ENCODE measurements around the gene MGAT4A.

The MGAT4A gene

DNA sequence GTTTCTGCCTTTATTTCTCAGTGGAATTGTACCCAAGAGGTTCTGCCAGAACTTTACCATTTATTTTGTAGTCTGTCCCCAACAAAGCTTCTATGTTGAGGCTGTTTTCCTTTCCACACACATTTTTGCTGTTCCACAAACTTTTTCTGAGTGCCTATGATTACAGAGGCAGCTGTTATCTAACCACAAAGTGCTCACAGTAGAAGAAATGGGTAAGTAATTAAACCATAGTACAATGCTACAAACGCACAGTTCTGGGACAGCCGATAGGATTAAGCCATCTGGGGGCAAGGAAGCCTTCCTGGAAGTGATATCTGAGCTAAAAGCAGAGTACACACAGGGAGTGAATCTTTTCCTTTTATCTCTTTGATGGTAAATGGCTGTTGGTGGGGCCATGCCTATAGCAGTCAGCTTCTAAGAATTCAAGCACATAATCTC, 3.9 kb upstream of the MGAT4A start:
- TF ChIP-seq ESRRG (CRISPR knock-in tag; IDR thresholded peaks at IDR 0.05) (no peak), SNAI2 (CRISPR knock-in tag; IDR thresholded peaks at IDR 0.05) (no peak)

DNA sequence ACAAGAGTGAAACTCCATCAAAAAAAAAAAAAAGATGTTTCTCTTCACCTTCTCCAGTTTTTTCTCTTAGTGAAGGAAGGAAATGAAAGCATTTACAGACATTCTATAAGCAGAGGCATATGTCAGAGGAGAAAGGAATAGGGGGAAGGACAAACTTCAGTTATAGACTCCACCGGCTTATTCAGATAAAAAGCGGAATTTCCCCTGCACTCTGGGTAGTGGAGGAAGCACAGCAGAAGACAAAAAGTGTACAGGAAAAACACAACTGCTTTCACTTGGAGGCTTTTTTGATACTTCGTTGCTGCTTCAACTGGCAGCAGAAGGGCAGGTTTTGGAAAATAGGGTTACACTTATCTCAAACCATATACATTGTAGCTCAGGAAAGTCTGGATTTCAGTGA, 3.2 kb upstream of the MGAT4A start:
- no peak for ATAC-seq
- TF ChIP-seq, protein P1, sequence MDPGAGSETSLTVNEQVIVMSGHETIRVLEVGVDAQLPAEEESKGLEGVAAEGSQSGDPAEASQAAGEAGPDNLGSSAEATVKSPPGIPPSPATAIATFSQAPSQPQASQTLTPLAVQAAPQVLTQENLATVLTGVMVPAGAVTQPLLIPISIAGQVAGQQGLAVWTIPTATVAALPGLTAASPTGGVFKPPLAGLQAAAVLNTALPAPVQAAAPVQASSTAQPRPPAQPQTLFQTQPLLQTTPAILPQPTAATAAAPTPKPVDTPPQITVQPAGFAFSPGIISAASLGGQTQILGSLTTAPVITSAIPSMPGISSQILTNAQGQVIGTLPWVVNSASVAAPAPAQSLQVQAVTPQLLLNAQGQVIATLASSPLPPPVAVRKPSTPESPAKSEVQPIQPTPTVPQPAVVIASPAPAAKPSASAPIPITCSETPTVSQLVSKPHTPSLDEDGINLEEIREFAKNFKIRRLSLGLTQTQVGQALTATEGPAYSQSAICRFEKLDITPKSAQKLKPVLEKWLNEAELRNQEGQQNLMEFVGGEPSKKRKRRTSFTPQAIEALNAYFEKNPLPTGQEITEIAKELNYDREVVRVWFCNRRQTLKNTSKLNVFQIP (CRISPR knock-in tag; IDR thresholded peaks at IDR 0.05; ENCODE audit: borderline replicate concordance, low read depth) = no peak
- TF ChIP-seq, protein P2, sequence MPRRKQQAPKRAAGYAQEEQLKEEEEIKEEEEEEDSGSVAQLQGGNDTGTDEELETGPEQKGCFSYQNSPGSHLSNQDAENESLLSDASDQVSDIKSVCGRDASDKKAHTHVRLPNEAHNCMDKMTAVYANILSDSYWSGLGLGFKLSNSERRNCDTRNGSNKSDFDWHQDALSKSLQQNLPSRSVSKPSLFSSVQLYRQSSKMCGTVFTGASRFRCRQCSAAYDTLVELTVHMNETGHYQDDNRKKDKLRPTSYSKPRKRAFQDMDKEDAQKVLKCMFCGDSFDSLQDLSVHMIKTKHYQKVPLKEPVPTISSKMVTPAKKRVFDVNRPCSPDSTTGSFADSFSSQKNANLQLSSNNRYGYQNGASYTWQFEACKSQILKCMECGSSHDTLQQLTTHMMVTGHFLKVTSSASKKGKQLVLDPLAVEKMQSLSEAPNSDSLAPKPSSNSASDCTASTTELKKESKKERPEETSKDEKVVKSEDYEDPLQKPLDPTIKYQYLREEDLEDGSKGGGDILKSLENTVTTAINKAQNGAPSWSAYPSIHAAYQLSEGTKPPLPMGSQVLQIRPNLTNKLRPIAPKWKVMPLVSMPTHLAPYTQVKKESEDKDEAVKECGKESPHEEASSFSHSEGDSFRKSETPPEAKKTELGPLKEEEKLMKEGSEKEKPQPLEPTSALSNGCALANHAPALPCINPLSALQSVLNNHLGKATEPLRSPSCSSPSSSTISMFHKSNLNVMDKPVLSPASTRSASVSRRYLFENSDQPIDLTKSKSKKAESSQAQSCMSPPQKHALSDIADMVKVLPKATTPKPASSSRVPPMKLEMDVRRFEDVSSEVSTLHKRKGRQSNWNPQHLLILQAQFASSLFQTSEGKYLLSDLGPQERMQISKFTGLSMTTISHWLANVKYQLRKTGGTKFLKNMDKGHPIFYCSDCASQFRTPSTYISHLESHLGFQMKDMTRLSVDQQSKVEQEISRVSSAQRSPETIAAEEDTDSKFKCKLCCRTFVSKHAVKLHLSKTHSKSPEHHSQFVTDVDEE (CRISPR knock-in tag; IDR thresholded peaks at IDR 0.05) = no peak
- TF ChIP-seq ZNF8 (CRISPR knock-in tag; IDR thresholded peaks at IDR 0.05) = no peak
- TF ChIP-seq BACH2 (CRISPR knock-in tag; IDR thresholded peaks at IDR 0.05; ENCODE audit: borderline replicate concordance) = no peak
- TF ChIP-seq, protein P3, sequence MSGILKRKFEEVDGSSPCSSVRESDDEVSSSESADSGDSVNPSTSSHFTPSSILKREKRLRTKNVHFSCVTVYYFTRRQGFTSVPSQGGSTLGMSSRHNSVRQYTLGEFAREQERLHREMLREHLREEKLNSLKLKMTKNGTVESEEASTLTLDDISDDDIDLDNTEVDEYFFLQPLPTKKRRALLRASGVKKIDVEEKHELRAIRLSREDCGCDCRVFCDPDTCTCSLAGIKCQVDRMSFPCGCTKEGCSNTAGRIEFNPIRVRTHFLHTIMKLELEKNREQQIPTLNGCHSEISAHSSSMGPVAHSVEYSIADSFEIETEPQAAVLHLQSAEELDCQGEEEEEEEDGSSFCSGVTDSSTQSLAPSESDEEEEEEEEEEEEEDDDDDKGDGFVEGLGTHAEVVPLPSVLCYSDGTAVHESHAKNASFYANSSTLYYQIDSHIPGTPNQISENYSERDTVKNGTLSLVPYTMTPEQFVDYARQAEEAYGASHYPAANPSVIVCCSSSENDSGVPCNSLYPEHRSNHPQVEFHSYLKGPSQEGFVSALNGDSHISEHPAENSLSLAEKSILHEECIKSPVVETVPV (CRISPR knock-in tag; IDR thresholded peaks at IDR 0.05) = no peak
- TF ChIP-seq ISL1 (CRISPR knock-in tag; IDR thresholded peaks at IDR 0.05) = no peak
- no peak for TF ChIP-seq TCF4 (CRISPR knock-in tag; IDR thresholded peaks at IDR 0.05; ENCODE audit: borderline replicate concordance)
- TF ChIP-seq, protein P4, sequence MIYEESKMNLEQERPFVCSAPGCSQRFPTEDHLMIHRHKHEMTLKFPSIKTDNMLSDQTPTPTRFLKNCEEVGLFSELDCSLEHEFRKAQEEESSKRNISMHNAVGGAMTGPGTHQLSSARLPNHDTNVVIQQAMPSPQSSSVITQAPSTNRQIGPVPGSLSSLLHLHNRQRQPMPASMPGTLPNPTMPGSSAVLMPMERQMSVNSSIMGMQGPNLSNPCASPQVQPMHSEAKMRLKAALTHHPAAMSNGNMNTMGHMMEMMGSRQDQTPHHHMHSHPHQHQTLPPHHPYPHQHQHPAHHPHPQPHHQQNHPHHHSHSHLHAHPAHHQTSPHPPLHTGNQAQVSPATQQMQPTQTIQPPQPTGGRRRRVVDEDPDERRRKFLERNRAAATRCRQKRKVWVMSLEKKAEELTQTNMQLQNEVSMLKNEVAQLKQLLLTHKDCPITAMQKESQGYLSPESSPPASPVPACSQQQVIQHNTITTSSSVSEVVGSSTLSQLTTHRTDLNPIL (CRISPR knock-in tag; IDR thresholded peaks at IDR 0.05; ENCODE audit: low read depth) = no peak
- no peak for TF ChIP-seq ZNF565 (CRISPR knock-in tag; conservative IDR thresholded peaks at IDR 0.05; ENCODE audit: low read depth)
- TF ChIP-seq ARNTL (CRISPR knock-in tag; IDR thresholded peaks at IDR 0.05; ENCODE audit: borderline replicate concordance, low read depth) = no peak
- TF ChIP-seq ZFP30 (CRISPR knock-in tag; IDR thresholded peaks at IDR 0.05) = no peak
- TF ChIP-seq ESRRG (CRISPR knock-in tag; IDR thresholded peaks at IDR 0.05) = no peak

More for the DNA sequence above, 3.9 kb upstream of the MGAT4A start:
- ATAC-seq = no peak

DNA sequence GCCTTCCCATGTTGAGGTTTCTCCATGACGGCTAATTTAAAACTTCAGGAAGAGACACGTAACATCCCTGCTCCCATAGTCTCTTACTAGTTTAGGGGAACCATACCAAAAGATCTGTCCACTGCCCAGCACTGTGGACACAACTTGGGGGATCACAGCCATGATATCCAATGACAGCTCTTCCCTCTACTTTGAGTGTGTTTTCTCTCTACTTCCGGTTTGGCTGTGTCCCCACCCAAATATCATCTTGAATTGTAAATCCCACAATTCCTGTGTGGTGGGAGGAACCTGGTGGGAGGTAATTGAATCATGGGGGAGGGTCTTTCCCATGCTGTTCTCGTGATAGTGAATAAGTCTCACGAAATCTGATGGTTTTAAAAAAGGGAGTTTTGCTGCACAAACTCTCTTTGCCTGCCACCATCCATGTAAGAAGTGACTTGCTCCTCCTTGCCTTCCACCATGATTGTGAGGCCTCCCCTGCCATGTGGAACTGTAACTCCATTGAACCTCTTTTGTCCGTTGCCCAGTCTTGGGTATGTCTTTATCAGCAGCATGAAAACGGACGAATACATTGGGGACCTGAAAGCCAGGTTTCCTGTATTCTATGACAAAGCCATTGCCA, 1.6 kb upstream of the MGAT4A start:
- no peak for ATAC-seq

More for the DNA sequence above, 1.6 kb upstream of the MGAT4A start:
- TF ChIP-seq ZNF70 (CRISPR knock-in tag; IDR thresholded peaks at IDR 0.05) (no peak), BACH2 (CRISPR knock-in tag; IDR thresholded peaks at IDR 0.05; ENCODE audit: borderline replicate concordance) (no peak), RARB (CRISPR knock-in tag; IDR thresholded peaks at IDR 0.05) (no peak), ESRRG (CRISPR knock-in tag; IDR thresholded peaks at IDR 0.05) (no peak), ZC3H10 (CRISPR knock-in tag; IDR thresholded peaks at IDR 0.05) (no peak), CSDC2 (CRISPR knock-in tag; IDR thresholded peaks at IDR 0.05) (no peak)
- TF ChIP-seq, protein P5, sequence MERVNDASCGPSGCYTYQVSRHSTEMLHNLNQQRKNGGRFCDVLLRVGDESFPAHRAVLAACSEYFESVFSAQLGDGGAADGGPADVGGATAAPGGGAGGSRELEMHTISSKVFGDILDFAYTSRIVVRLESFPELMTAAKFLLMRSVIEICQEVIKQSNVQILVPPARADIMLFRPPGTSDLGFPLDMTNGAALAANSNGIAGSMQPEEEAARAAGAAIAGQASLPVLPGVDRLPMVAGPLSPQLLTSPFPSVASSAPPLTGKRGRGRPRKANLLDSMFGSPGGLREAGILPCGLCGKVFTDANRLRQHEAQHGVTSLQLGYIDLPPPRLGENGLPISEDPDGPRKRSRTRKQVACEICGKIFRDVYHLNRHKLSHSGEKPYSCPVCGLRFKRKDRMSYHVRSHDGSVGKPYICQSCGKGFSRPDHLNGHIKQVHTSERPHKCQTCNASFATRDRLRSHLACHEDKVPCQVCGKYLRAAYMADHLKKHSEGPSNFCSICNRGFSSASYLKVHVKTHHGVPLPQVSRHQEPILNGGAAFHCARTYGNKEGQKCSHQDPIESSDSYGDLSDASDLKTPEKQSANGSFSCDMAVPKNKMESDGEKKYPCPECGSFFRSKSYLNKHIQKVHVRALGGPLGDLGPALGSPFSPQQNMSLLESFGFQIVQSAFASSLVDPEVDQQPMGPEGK (CRISPR knock-in tag; IDR thresholded peaks at IDR 0.05; ENCODE audit: borderline replicate concordance) = no peak
- TF ChIP-seq, protein P1 (CRISPR knock-in tag; IDR thresholded peaks at IDR 0.05; ENCODE audit: borderline replicate concordance, low read depth) = no peak
